ENCODE results near the gene FBXO44.
"Not testable (repeated sequence)": the region's sequence is repeated elsewhere in the genome, so short reads cannot be mapped to it uniquely, and the experiment has no call there.

Gene FBXO44

DNA sequence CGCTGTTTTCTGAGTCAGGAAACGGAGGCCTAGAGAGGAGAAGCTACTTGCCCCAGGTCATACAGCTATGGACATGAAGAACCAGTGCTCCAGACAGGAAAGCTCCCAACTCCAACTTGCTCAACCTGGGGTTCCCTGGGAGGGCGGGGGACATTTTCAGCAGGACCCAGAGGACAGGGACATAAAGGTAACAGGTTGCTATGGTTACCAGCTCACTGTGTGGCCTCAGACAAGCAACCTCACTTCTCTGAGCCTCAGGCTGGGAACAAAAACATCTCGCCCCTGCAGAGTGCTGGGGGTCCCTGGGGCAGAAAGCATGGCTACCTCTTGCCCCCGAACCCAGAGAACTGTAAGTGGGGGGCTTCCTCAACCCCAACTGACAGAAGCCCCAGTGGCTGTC is 16.6 kb upstream of the FBXO44 start:
- Histone ChIP-seq H3K36me3 (ENCODE audit: control insufficient read depth, insufficient read depth, low read length) (no peaks in the 10 kb centered on the region), H3K4me1 (ENCODE audit: control insufficient read depth, insufficient read depth, low read length) (no peaks in the 10 kb centered on the region), H3K9me3 (ENCODE audit: control insufficient read depth, low read length) (no peaks in the 10 kb centered on the region), H3K27ac (ENCODE audit: insufficient read depth, low read depth, low read length, poor library complexity, severe bottlenecking) (no peak overlapping the region), H3K4me3 (ENCODE audit: insufficient read depth, low read depth, low read length) (no peak overlapping the region), H3K27me3 (ENCODE audit: control insufficient read depth, insufficient read depth, low read length, poor library complexity, severe bottlenecking) (no peaks in the 10 kb centered on the region)
- WGBS, 2 experiments = 68 to 74% methylated on average over 5 of the region's 5 CpGs

DNA sequence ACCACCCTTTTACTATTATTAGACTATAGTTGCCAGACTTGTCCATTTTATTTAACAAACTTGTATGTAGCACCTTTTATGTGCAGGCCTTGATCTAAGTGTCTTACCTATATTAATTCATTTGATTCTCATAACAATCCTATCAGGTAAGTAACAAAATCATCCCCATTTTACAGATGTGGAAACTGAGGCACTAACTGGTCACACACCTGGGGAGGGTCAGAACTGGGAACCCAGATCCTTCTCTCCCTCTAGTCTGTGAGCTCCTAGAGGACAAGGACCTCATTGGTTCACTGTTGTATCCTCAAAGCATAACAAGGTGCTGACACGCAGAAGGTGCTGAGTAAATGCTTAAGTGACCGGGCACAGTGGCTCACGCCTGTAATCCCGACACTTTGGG is 15.3 kb upstream of the FBXO44 start:
- 82 to 88% methylated on average over 4 of the region's 4 CpGs for WGBS, 2 experiments
- no peak overlapping the region for H3K4me3 ChIP-seq (ENCODE audit: insufficient read depth, low read depth, low read length)
- no peaks in the 10 kb centered on the region for H3K27me3 ChIP-seq (ENCODE audit: control insufficient read depth, insufficient read depth, low read length, poor library complexity, severe bottlenecking)
- no peaks in the 10 kb centered on the region for H3K9me3 ChIP-seq (ENCODE audit: control insufficient read depth, low read length)
- H3K27ac ChIP-seq (ENCODE audit: insufficient read depth, low read depth, low read length, poor library complexity, severe bottlenecking) = no peak overlapping the region
- no peaks in the 10 kb centered on the region for H3K36me3 ChIP-seq (ENCODE audit: control insufficient read depth, insufficient read depth, low read length)
- H3K4me1 ChIP-seq (ENCODE audit: control insufficient read depth, insufficient read depth, low read length) = no peaks in the 10 kb centered on the region

DNA sequence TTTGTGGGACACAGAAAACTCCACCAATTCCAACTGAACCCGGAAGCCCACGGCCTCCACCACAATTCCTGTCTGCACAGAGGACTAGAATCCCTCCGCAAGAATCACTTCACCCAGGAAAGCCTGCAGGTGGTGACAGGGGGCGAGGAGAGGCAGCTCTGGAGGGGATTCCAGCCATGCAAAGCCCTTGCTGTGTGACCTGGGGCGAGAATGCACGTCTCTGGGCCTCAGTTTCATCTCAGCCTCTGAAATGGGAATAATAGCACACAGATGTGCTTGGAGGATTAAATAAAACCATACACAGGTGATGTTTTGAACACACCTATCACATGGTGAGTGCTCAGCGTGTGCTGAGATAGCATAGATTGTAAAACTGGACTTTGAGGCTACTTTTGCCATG is 14.6 kb upstream of the FBXO44 start:
- no peak overlapping the region for H3K4me3 ChIP-seq (ENCODE audit: insufficient read depth, low read depth, low read length)
- H3K27me3 ChIP-seq (ENCODE audit: control insufficient read depth, insufficient read depth, low read length, poor library complexity, severe bottlenecking) = no peaks in the 10 kb centered on the region
- no peaks in the 10 kb centered on the region for H3K9me3 ChIP-seq (ENCODE audit: control insufficient read depth, low read length)
- H3K4me1 ChIP-seq (ENCODE audit: control insufficient read depth, insufficient read depth, low read length) = no peaks in the 10 kb centered on the region
- no peak overlapping the region for H3K27ac ChIP-seq (ENCODE audit: insufficient read depth, low read depth, low read length, poor library complexity, severe bottlenecking)
- no peaks in the 10 kb centered on the region for H3K36me3 ChIP-seq (ENCODE audit: control insufficient read depth, insufficient read depth, low read length)
- 82 to 85% methylated on average over 5 to 7 of the region's 7 CpGs for WGBS, 2 experiments

DNA sequence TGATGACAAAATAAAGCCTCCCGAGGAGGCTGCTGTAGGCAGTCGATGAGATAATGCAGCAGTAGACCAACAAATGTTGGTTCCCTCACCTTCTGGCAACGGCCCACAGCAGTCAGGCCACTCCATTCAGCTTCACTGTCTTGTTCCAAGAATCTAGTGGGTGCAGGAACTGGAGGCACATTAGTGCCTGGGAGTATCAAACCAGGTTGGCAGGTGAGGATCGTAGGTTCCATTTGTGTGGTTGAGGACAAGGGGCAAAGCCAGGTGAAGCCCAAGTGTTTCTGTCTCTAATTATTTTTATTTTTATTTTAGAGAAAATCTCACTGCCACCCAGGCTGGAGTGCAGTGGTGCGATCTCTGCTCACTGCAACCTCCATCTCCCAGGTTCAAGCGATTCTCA is 13.7 kb upstream of the FBXO44 start:
- H3K9me3 ChIP-seq (ENCODE audit: control insufficient read depth, low read length) = no peaks in the 10 kb centered on the region
- H3K27me3 ChIP-seq (ENCODE audit: control insufficient read depth, insufficient read depth, low read length, poor library complexity, severe bottlenecking) = no peaks in the 10 kb centered on the region
- no peak overlapping the region for H3K4me3 ChIP-seq (ENCODE audit: insufficient read depth, low read depth, low read length)
- no peaks in the 10 kb centered on the region for H3K36me3 ChIP-seq (ENCODE audit: control insufficient read depth, insufficient read depth, low read length)
- WGBS, 2 experiments = 91 to 94% methylated on average over 6 of the region's 6 CpGs
- no peak overlapping the region for H3K27ac ChIP-seq (ENCODE audit: insufficient read depth, low read depth, low read length, poor library complexity, severe bottlenecking)
- H3K4me1 ChIP-seq (ENCODE audit: control insufficient read depth, insufficient read depth, low read length) = no peaks in the 10 kb centered on the region

DNA sequence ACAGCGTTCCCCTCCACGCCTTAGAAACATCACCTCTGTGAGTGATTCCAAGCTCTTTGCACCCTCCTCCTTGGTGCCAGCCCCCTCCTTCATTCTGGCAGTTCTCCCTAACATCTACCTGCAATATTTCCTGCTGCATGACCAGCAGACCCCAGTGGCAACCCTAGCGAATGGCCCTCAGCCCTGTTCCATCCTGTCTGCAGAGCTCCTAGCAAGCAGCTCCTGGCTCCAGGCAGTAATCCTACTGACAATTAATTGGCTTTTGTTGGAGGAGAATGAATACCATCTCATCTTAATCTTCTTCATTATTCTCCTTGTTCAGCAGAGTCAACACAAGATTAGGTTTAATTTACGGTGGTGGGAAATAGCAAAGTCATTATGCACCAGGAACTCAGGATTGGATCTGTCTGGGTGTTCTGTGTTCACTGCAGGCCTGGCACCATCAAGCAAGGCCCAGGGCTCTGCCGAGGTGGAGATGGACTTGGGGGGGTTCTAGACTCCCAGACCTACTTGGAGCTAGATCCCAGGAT is 12.8 kb upstream of the FBXO44 start:
- Histone ChIP-seq H3K36me3 (ENCODE audit: control insufficient read depth, insufficient read depth, low read length) (no peaks in the 10 kb centered on the region), H3K4me3 (ENCODE audit: insufficient read depth, low read depth, low read length) (no peak overlapping the region), H3K27me3 (ENCODE audit: control insufficient read depth, insufficient read depth, low read length, poor library complexity, severe bottlenecking) (no peaks in the 10 kb centered on the region), H3K27ac (ENCODE audit: insufficient read depth, low read depth, low read length, poor library complexity, severe bottlenecking) (no peak overlapping the region), H3K9me3 (ENCODE audit: control insufficient read depth, low read length) (no peaks in the 10 kb centered on the region), H3K4me1 (ENCODE audit: control insufficient read depth, insufficient read depth, low read length) (no peaks in the 10 kb centered on the region)
- 83 to 85% methylated on average over 5 of the region's 5 CpGs for WGBS, 2 experiments

DNA sequence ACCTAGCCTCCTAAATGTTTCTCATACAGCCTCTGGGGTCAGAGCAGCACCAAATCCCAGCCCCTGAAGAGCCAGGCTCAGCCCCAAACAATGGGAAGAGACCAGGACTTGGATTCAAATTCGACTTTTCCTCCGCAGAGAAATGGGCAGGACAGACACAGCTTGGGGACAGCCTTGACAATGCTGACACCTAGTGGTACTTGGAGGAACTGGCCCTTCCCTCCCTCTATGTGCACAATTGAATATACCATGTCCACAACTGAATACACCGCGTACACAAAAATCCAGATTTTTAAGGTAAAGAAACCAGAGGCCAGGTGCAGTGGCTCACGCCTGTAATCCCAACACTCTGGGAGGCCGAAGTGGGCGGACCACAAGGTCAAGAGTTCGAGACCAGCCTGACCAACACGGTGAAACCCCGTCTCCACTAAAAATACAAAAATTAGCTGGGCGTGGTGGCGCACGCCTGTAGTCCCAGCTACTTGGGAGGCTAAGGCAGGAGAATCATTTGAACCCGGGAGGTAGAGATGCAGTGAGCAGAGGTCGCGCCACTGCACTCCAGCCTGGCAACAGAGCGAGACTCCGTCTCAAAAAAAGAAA is 12.2 kb upstream of the FBXO44 start:
- not testable (repeated sequence) for H3K36me3 ChIP-seq (ENCODE audit: control insufficient read depth, insufficient read depth, low read length); H3K4me1 ChIP-seq (ENCODE audit: control insufficient read depth, insufficient read depth, low read length); H3K9me3 ChIP-seq (ENCODE audit: control insufficient read depth, low read length); H3K4me3 ChIP-seq (ENCODE audit: insufficient read depth, low read depth, low read length); H3K27ac ChIP-seq (ENCODE audit: insufficient read depth, low read depth, low read length, poor library complexity, severe bottlenecking); H3K27me3 ChIP-seq (ENCODE audit: control insufficient read depth, insufficient read depth, low read length, poor library complexity, severe bottlenecking)
- WGBS, 2 experiments = 54 to 59% methylated on average over 18 of the region's 18 CpGs

DNA sequence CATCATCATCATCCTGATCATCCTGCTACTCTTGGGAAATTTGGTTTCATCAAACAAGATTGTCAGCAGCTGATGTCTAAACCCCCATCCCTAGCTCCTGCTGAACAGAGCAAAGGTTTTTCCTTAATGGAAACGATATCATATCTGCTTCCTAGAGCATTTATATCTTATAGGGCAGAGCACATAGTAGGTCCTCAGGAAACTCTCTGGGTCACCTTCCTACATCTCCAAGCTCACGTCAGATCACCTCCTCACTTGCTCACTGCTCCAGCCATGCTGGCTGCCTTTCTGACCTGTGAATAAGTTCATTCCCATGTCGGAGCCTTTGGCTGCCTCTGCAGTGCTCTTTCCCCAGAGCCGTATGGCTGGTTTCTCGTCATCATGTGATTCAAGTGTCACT is 10.9 kb upstream of the FBXO44 start:
- WGBS, 2 experiments = 78 to 84% methylated on average over 5 of the region's 5 CpGs
- Histone ChIP-seq H3K36me3 (ENCODE audit: control insufficient read depth, insufficient read depth, low read length) (no peaks in the 10 kb centered on the region), H3K27ac (ENCODE audit: insufficient read depth, low read depth, low read length, poor library complexity, severe bottlenecking) (no peak overlapping the region), H3K27me3 (ENCODE audit: control insufficient read depth, insufficient read depth, low read length, poor library complexity, severe bottlenecking) (peaks cover 11% of the 10 kb centered on the region), H3K4me3 (ENCODE audit: insufficient read depth, low read depth, low read length) (no peak overlapping the region), H3K4me1 (ENCODE audit: control insufficient read depth, insufficient read depth, low read length) (peaks cover 8% of the 10 kb centered on the region), H3K9me3 (ENCODE audit: control insufficient read depth, low read length) (no peaks in the 10 kb centered on the region)

DNA sequence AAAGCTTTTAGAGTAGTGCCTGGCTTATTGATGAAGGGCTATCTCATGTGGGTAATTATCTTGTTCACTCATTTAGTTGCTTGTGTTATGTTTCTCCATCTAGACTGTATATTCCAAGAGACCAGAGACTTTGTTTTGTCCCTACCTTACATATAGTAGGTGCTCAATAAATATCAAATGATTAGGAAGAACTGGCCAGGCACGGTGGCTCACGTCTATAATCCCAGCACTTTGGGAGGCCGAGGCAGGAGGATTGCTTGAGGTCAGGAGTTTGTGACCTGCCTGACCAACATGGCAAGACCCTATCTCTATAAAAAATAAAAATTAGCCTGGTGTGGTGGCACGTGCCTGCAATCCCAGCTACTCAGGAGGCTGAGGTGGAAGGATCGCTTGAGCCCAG is 9.4 kb upstream of the FBXO44 start:
- Histone ChIP-seq H3K36me3 (ENCODE audit: control insufficient read depth, insufficient read depth, low read length) (no peaks in the 10 kb centered on the region), H3K27me3 (ENCODE audit: control insufficient read depth, insufficient read depth, low read length, poor library complexity, severe bottlenecking) (peaks cover 26% of the 10 kb centered on the region), H3K4me3 (ENCODE audit: insufficient read depth, low read depth, low read length) (no peak overlapping the region), H3K4me1 (ENCODE audit: control insufficient read depth, insufficient read depth, low read length) (peaks cover 13% of the 10 kb centered on the region), H3K9me3 (ENCODE audit: control insufficient read depth, low read length) (no peaks in the 10 kb centered on the region), H3K27ac (ENCODE audit: insufficient read depth, low read depth, low read length, poor library complexity, severe bottlenecking) (no peak overlapping the region)
- 91 to 95% methylated on average over 5 of the region's 5 CpGs for WGBS, 2 experiments

DNA sequence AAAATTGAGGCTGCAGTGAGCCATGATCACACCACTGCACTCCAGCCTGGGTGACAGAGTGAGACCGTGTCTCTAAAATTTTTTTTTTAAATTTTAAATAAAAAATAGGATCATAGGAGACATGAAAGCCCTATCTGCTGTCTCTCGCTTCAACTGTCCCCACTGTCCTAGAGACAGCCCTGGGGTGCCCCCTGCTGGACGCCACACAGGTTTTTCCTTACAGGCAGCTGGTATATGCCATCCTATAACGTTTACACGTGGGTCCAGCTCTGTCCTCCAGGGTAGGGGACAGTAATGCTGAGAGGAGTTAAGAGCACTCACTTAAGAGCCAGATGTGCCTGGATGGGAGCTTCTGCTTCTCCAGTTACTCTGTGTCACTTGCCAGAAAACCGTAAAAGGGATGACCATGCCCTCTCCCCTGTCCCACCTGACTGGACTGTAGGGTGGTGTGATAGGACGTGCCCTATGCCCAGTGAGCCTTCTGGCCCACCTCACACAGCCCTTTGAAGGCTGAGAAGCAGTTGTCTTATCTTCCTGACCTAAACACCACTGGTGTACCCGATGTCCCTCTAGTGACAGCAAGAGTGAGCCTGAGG is 8.9 kb upstream of the FBXO44 start:
- Histone ChIP-seq H3K27me3 (ENCODE audit: control insufficient read depth, insufficient read depth, low read length, poor library complexity, severe bottlenecking) (peaks cover 31% of the 10 kb centered on the region), H3K4me3 (ENCODE audit: insufficient read depth, low read depth, low read length) (no peak overlapping the region)
- WGBS, 2 experiments = 48 to 49% methylated on average over 7 to 8 of the region's 8 CpGs

DNA sequence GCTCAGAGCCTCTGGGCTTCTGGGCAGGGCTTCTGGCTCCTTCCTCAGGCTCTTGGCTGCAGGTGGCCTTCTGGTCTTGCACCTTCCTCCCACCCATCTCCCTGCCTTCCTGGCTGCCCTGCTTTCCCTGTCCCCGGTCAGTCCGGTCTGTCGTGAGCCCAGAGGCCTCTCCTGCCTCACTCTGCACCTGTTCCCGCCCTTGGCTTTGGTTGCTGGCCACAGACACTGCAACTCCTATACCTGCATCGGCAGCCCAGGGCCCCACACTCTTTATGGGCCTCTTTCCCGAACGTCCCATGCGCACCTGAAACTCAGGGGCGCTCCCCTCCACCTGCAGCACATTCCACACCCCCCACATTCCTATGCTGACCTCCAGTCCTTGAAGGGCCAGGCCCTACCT is 8.4 kb upstream of the FBXO44 start:
- Histone ChIP-seq H3K4me3 (ENCODE audit: insufficient read depth, low read depth, low read length) (no peak overlapping the region), H3K27me3 (ENCODE audit: control insufficient read depth, insufficient read depth, low read length, poor library complexity, severe bottlenecking) (peaks cover 36% of the 10 kb centered on the region), H3K4me1 (ENCODE audit: control insufficient read depth, insufficient read depth, low read length) (peaks cover 15% of the 10 kb centered on the region), H3K27ac (ENCODE audit: insufficient read depth, low read depth, low read length, poor library complexity, severe bottlenecking) (no peak overlapping the region), H3K36me3 (ENCODE audit: control insufficient read depth, insufficient read depth, low read length) (no peaks in the 10 kb centered on the region), H3K9me3 (ENCODE audit: control insufficient read depth, low read length) (no peaks in the 10 kb centered on the region)
- WGBS, 2 experiments = 87 to 91% methylated on average over 9 of the region's 9 CpGs

More for the DNA sequence above, 8.9 kb upstream of the FBXO44 start:
- Histone ChIP-seq H3K36me3 (ENCODE audit: control insufficient read depth, insufficient read depth, low read length) (no peaks in the 10 kb centered on the region), H3K4me1 (ENCODE audit: control insufficient read depth, insufficient read depth, low read length) (peaks cover 15% of the 10 kb centered on the region), H3K9me3 (ENCODE audit: control insufficient read depth, low read length) (no peaks in the 10 kb centered on the region), H3K27ac (ENCODE audit: insufficient read depth, low read depth, low read length, poor library complexity, severe bottlenecking) (no peak overlapping the region)
